OCI-M1 (cell line): ENCODE results near the gene LENG8.
"Not testable (repeated sequence)": the region's sequence is repeated elsewhere in the genome, so short reads cannot be mapped to it uniquely, and the experiment has no call there.

Experiments
- DNase-seq: peaks from one replicate; lab custom pipeline; 2025; lab: John Stamatoyannopoulos, UW

Gene LENG8

GRCh38 chr19:54484451-54484850, 35.5 kb downstream of the LENG8 start:
- DNase-seq = no peak

GRCh38 chr19:54485851-54486250, 36.9 kb downstream of the LENG8 start:
- no peak for DNase-seq

GRCh38 chr19:54489341-54489740, 40.3 kb downstream of the LENG8 start:
- DNase-seq = no peak

GRCh38 chr19:54489766-54490165, 40.8 kb downstream of the LENG8 start:
- no peak for DNase-seq

- DNase-seq = no peak
Observed at GRCh38 chr19:54492568-54492967, 43.6 kb downstream of the LENG8 start.

GRCh38 chr19:54493056-54493455, 44.1 kb downstream of the LENG8 start:
- DNase-seq = not testable (repeated sequence)

GRCh38 chr19:54493967-54494585, 45.1 kb downstream of the LENG8 start:
- DNase-seq = no peak

GRCh38 chr19:54495284-54495683, 46.3 kb downstream of the LENG8 start:
- DNase-seq = not testable (repeated sequence)

GRCh38 chr19:54497747-54498450, 48.9 kb downstream of the LENG8 start:
- not testable (repeated sequence) for DNase-seq

GRCh38 chr19:54498451-54498772, 49.4 kb downstream of the LENG8 start:
- DNase-seq = not testable (repeated sequence)

GRCh38 chr19:54502518-54503048, 53.6 kb downstream of the LENG8 start, which contains the start of gene LAIR2:
LAIR2 (plus strand) TSS chr19:54502831; CDS start chr19:54502919, 88 bp downstream.
- DNase-seq = no peak

GRCh38 chr19:54505542-54505941, 56.5 kb downstream of the LENG8 start:
- DNase-seq = not testable (repeated sequence)

- no peak for DNase-seq
Observed at GRCh38 chr19:54506079-54506478, 57.1 kb downstream of the LENG8 start.

- not testable (repeated sequence) for DNase-seq
Observed at GRCh38 chr19:54507038-54507717, 58.2 kb downstream of the LENG8 start.

GRCh38 chr19:54507824-54508223, 58.8 kb downstream of the LENG8 start:
- DNase-seq = no peak

GRCh38 chr19:54508487-54508886, 59.5 kb downstream of the LENG8 start:
- DNase-seq = not testable (repeated sequence)

- DNase-seq = not testable (repeated sequence)
Observed at GRCh38 chr19:54509200-54509940, 60.4 kb downstream of the LENG8 start.
